ENCODE results near the gene SH3BP5.

- no peak for TF ChIP-seq POLR2A (IDR thresholded peaks at IDR 0.05)
- TF ChIP-seq, protein P1, sequence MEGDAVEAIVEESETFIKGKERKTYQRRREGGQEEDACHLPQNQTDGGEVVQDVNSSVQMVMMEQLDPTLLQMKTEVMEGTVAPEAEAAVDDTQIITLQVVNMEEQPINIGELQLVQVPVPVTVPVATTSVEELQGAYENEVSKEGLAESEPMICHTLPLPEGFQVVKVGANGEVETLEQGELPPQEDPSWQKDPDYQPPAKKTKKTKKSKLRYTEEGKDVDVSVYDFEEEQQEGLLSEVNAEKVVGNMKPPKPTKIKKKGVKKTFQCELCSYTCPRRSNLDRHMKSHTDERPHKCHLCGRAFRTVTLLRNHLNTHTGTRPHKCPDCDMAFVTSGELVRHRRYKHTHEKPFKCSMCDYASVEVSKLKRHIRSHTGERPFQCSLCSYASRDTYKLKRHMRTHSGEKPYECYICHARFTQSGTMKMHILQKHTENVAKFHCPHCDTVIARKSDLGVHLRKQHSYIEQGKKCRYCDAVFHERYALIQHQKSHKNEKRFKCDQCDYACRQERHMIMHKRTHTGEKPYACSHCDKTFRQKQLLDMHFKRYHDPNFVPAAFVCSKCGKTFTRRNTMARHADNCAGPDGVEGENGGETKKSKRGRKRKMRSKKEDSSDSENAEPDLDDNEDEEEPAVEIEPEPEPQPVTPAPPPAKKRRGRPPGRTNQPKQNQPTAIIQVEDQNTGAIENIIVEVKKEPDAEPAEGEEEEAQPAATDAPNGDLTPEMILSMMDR (IDR thresholded peaks at IDR 0.05), result no peak
Measured at GRCh38 chr3:15256861-15257341, 75.5 kb downstream of the SH3BP5 start.

Measured in Peyer's patch (tissue), 4 donors.